Neural cell (in vitro differentiated cells): ENCODE results near the gene GALNT16. TPM values are rescaled to one million over a fixed set of nuclear protein-coding genes. Genes with fewer than 3 reads are reported as not detected.

Source experiments
- H2AFZ ChIP-seq: fragments of 200-600, 300-800 bp; sonication (generic), shearing (Covaris generic); 2 replicates; pipeline ENCODE4 v1.6.0; 2014; ENCODE audit warnings: low read depth, mild to moderate bottlenecking, antibody characterized with exemption, low read length, moderate library complexity
- H3F3A ChIP-seq: fragments of 200-600 bp; shearing (Covaris generic); 2 replicates; pipeline ENCODE4 v1.6.1; 2016; ENCODE audit warnings: mild to moderate bottlenecking, moderate library complexity, mixed read lengths, antibody characterized with exemption, low read length; ENCODE audit not compliant: insufficient read depth, poor library complexity, severe bottlenecking
- H3K27ac ChIP-seq: fragments of 200-600, 300-800 bp; sonication (generic), shearing (Covaris generic); 2 replicates; pipeline ENCODE4 v1.5.1; 2014; ENCODE audit warnings: mild to moderate bottlenecking, low read length, moderate library complexity
- H3K27me3 ChIP-seq: fragments of 300-800, 200-600 bp; sonication (generic), shearing (Covaris generic); 2 replicates; pipeline ENCODE4 v1.6.0; 2014; ENCODE audit warnings: mild to moderate bottlenecking, low read depth, low read length, moderate library complexity; ENCODE audit not compliant: insufficient read depth
- H3K36me3 ChIP-seq: fragments of 300-800, 200-600 bp; sonication (generic), shearing (Covaris generic); 2 replicates; pipeline ENCODE4 v1.5.1; 2014; ENCODE audit warnings: mild to moderate bottlenecking, antibody characterized with exemption, low read length, moderate library complexity; ENCODE audit not compliant: insufficient read depth
- H3K4me2 ChIP-seq: fragments of 300-800, 200-600 bp; sonication (generic), shearing (Covaris generic); 2 replicates; pipeline ENCODE4 v1.6.0; 2014; ENCODE audit warnings: mild to moderate bottlenecking, low read length
- H3K4me3 ChIP-seq: fragments of 300-800, 200-600 bp; sonication (generic), shearing (Covaris generic); 2 replicates; pipeline ENCODE4 v1.5.1; 2014; ENCODE audit warnings: mild to moderate bottlenecking, low read length, moderate library complexity
- H3K79me2 ChIP-seq: fragments of 200-600 bp; shearing (Covaris generic); replicated peaks from 2 replicates; pipeline ENCODE4 v1.6.0; 2014; ENCODE audit warnings: mild to moderate bottlenecking, low read length, moderate library complexity; ENCODE audit not compliant: insufficient read depth
- H3K9ac ChIP-seq: fragments of 300-800, 200-600 bp; sonication (generic), shearing (Covaris generic); 2 replicates; pipeline ENCODE4 v1.6.1; 2016; ENCODE audit warnings: mild to moderate bottlenecking, low read length, mixed read lengths
- H3K9me2 ChIP-seq: fragments of 200-600 bp; shearing (Covaris generic); 2 replicates; pipeline ENCODE4 v1.6.1; 2016; ENCODE audit warnings: mild to moderate bottlenecking, low read length, mixed read lengths; ENCODE audit not compliant: insufficient read depth
- H3K9me3 ChIP-seq: fragments of 200-600, 300-800 bp; sonication (generic), shearing (Covaris generic); 2 replicates; pipeline ENCODE4 v1.6.1; 2016; ENCODE audit warnings: mild to moderate bottlenecking, mixed run types, low read length, moderate library complexity, mixed read lengths
- H4K20me1 ChIP-seq: fragments of 200-600 bp; shearing (Covaris generic); 2 replicates; pipeline ENCODE4 v1.6.1; 2016; ENCODE audit warnings: mild to moderate bottlenecking, mixed run types; ENCODE audit not compliant: insufficient read depth
- CTCF ChIP-seq: fragments of 450-650 bp; IDR thresholded peaks from 2 replicates; pipeline ENCODE4 v1.5.1; 2014; ENCODE audit warnings: antibody characterized with exemption, mild to moderate bottlenecking, moderate library complexity; ENCODE audit not compliant: poor library complexity, severe bottlenecking
- EP300 ChIP-seq: fragments of 450-650 bp; conservative IDR thresholded peaks from 2 replicates; pipeline ENCODE4 v1.6.1; 2014; ENCODE audit warnings: antibody characterized with exemption, mild to moderate bottlenecking, moderate library complexity; ENCODE audit not compliant: poor library complexity, severe bottlenecking
- EZH2 ChIP-seq: fragments of 200-600, 300-800 bp; shearing (Covaris generic), sonication (generic); IDR thresholded peaks from 2 replicates; pipeline ENCODE4 v1.6.1; 2014; ENCODE audit warnings: antibody characterized with exemption, low read length, borderline replicate concordance, mild to moderate bottlenecking; ENCODE audit not compliant: insufficient read depth, poor library complexity, severe bottlenecking
- MXI1 ChIP-seq: fragments of 450-650 bp; conservative IDR thresholded peaks from 2 replicates; pipeline ENCODE4 v1.6.1; 2014; ENCODE audit warnings: antibody characterized with exemption, mild to moderate bottlenecking; ENCODE audit not compliant: poor library complexity, severe bottlenecking
- POLR2AphosphoS5 ChIP-seq: IDR thresholded peaks from 2 replicates; pipeline ENCODE4 v1.6.1; 2012
- RAD21 ChIP-seq: fragments of 450-650 bp; conservative IDR thresholded peaks from 2 replicates; pipeline ENCODE4 v1.6.1; 2014; ENCODE audit warnings: antibody characterized with exemption, mild to moderate bottlenecking, moderate library complexity
- REST ChIP-seq: IDR thresholded peaks from 2 replicates; pipeline ENCODE4 v1.6.1; 2012; ENCODE audit warnings: borderline replicate concordance
- SMC3 ChIP-seq: fragments of 450-650 bp; conservative IDR thresholded peaks from 2 replicates; pipeline ENCODE4 v1.6.1; 2014; ENCODE audit warnings: antibody characterized with exemption, mild to moderate bottlenecking, moderate library complexity; ENCODE audit not compliant: poor library complexity
- TAF1 ChIP-seq: IDR thresholded peaks from 2 replicates; pipeline ENCODE4 v1.6.1; 2012; ENCODE audit warnings: low read depth
- polyA plus RNA-seq: library from polyadenylated mRNA; depleted of rRNA; stranded (reverse); fragments of >200 nt; gene quantifications from 2 replicates; pipeline ENCODE4 v1.2.3, GENCODE V29; 2014

GALNT16 gene
- polyA plus RNA-seq, 1 donor from 2014 or later: 23.8 TPM

DNA sequence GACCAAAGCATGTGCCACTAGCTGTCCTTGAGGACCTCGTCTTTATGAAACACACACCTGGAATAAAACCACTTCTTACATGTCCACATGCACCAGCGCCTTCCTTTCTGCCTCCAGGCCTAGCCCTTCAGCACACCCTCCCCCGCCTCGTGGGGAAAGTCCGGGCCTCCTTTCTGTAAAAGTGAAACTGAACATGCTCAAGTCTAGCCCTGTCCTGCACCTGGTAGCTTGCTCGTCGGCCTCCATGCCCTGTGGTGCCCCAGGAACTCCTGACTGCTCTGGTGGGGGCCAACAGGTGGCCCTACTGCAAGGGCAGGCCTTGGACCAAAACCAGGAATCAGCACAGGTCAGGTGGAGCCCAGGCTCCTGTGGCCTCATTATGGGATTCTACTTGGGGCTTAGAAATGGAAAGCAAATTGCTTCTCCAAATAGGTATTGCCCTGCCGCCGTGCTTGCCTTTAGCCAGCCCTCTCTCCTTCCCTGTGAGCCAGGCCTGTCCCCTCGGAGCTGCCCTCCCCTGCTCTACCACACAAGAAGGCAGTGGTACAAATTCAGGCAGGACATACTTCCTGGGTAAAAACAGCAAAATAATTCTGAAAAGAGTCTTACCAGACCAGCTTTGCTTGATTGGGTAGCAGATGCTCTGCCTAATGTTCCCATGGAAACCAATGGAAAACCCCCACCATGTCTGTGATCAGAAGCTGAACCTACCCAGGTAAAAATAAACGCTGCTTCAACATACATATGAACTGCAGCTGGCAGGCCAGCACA lies 94.6 kb downstream of the GALNT16 start:
- Histone ChIP-seq H3K27me3 (no peaks in the 10 kb centered on the region), H3K9ac (no peak overlapping the region), H3K4me3 (no peak overlapping the region), H3K36me3 (no peaks in the 10 kb centered on the region), H3K79me2 (no peaks in the 10 kb centered on the region), H3K9me2 (no peaks in the 10 kb centered on the region), H4K20me1 (no peaks in the 10 kb centered on the region), H3F3A (no peaks in the 10 kb centered on the region), H3K9me3 (no peaks in the 10 kb centered on the region), H3K27ac (no peak overlapping the region), H2AFZ (no peak overlapping the region), H3K4me2 (no peak overlapping the region)
- TF ChIP-seq TAF1 (no peak), SMC3 (no peak), MXI1 (no peak), POLR2AphosphoS5 (no peak)

DNA sequence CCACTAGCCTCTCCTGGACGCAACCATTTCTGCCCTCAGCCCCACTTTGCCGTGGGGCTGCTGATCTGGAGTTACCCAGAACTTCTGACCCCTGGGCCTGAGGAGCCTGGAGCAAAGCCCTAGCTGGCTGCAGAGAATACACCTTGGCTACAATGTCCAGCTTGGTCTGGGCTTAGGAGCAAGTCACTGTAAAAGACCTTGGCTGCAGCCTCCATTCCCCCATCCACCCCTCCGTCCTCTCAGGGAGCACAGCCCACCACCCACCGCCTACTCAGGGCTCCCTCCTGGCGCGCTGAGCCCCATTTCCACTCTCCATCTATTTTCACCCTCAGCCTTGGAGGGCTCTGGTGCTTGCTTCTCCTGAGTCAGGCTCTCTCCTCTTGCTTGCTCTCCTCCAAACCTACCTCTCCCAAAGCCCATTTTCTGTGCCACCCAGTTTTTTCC lies 95.2 kb downstream of the GALNT16 start:
- no peaks in the 10 kb centered on the region for H4K20me1 ChIP-seq
- H2AFZ ChIP-seq: no peak overlapping the region
- no peaks in the 10 kb centered on the region for H3K9me3 ChIP-seq
- no peaks in the 10 kb centered on the region for H3F3A ChIP-seq
- no peak overlapping the region for H3K9ac ChIP-seq
- no peak overlapping the region for H3K27ac ChIP-seq
- no peaks in the 10 kb centered on the region for H3K79me2 ChIP-seq
- H3K4me3 ChIP-seq: no peak overlapping the region
- TF ChIP-seq REST: no peak
- no peak for TF ChIP-seq POLR2AphosphoS5
- TF ChIP-seq SMC3: no peak
- TF ChIP-seq CTCF: no peak
- no peak for TF ChIP-seq RAD21
- no peak for TF ChIP-seq EZH2
- no peak for TF ChIP-seq TAF1
- TF ChIP-seq EP300: no peak
- TF ChIP-seq MXI1: no peak
- H3K27me3 ChIP-seq: no peaks in the 10 kb centered on the region
- H3K9me2 ChIP-seq: no peaks in the 10 kb centered on the region
- H3K4me2 ChIP-seq: no peak overlapping the region
- H3K36me3 ChIP-seq: no peaks in the 10 kb centered on the region
